HG03064 (cell line): ENCODE measurements around the gene LONRF3.
A peak's percentile ranks its signal among the peaks of the same experiment; 100 is the strongest.
"Not testable (repeated sequence)": the region's sequence is repeated elsewhere in the genome, so short reads cannot be mapped to it uniquely, and the experiment has no call there.

ENCODE experiments used
- ATAC-seq: cut with Tn5 transposase; IDR thresholded peaks from one replicate; pipeline ENCODE4 v1.9.1; 2021; ENCODE audit warnings: low read depth; ENCODE audit not compliant: unreplicated experiment

LONRF3 gene

GRCh38 chrX:118980761-118981160, 6.3 kb downstream of the LONRF3 start:
- no peak for ATAC-seq

- no peak for ATAC-seq
Observed at GRCh38 chrX:118983513-118983912, 9.1 kb downstream of the LONRF3 start.

GRCh38 chrX:118988911-118989310, 14.5 kb downstream of the LONRF3 start:
- ATAC-seq: no peak

- ATAC-seq: no peak
Observed at GRCh38 chrX:118989886-118990285, 15.5 kb downstream of the LONRF3 start.

GRCh38 chrX:118990512-118991227, 16.3 kb downstream of the LONRF3 start:
- ATAC-seq: no peak

- ATAC-seq: not testable (repeated sequence)
Observed at GRCh38 chrX:118992441-118993121, 18.2 kb downstream of the LONRF3 start.

GRCh38 chrX:119003462-119003861, 29.0 kb downstream of the LONRF3 start:
- no peak for ATAC-seq

- ATAC-seq: peak; percentile 81
Observed at GRCh38 chrX:119004920-119005524, 30.6 kb downstream of the LONRF3 start.

- ATAC-seq: no peak
Observed at GRCh38 chrX:119007189-119007770, 32.9 kb downstream of the LONRF3 start.

- no peak for ATAC-seq
Observed at GRCh38 chrX:119008110-119008744, 33.8 kb downstream of the LONRF3 start.

GRCh38 chrX:119009071-119009470, 34.7 kb downstream of the LONRF3 start:
- no peak for ATAC-seq

GRCh38 chrX:119010491-119010890, 36.1 kb downstream of the LONRF3 start:
- ATAC-seq: no peak

GRCh38 chrX:119013164-119013563, 38.7 kb downstream of the LONRF3 start:
- ATAC-seq: no peak

GRCh38 chrX:119015407-119016237, 41.2 kb downstream of the LONRF3 start:
- ATAC-seq: peak; percentile 91

GRCh38 chrX:119017077-119017476, 42.7 kb downstream of the LONRF3 start:
- ATAC-seq: no peak

- ATAC-seq: no peak
Observed at GRCh38 chrX:119025900-119026299, 51.5 kb downstream of the LONRF3 start.

GRCh38 chrX:119026344-119026743, 51.9 kb downstream of the LONRF3 start:
- not testable (repeated sequence) for ATAC-seq

- not testable (repeated sequence) for ATAC-seq
Observed at GRCh38 chrX:119027960-119028732, 53.7 kb downstream of the LONRF3 start.

GRCh38 chrX:119028733-119029330, 54.4 kb downstream of the LONRF3 start:
- ATAC-seq: no peak
